ENCODE measurements around the gene EVA1C. TPM values are rescaled to one million over a fixed set of nuclear protein-coding genes. Genes with fewer than 3 reads are reported as not detected.

EVA1C gene
- total RNA-seq, 1 experiment from 2014 or later, result 0.98 TPM

- H3K18ac ChIP-seq (ENCODE audit: insufficient read length, low read depth, low read length), result no peak within 1 kb of the TSS
- peaks cover 9% of the 10 kb centered on the region for H3K23me2 ChIP-seq (ENCODE audit: insufficient read length, low read depth, low read length, poor library complexity, severe bottlenecking)
- no peak within 1 kb of the TSS for H2BK12ac ChIP-seq (ENCODE audit: insufficient read length, low read depth, low read length)
- H3K14ac ChIP-seq (ENCODE audit: insufficient read depth, low read length), result peak within 1 kb of the TSS; percentile 9; the same call in 1 of the 2 replicates
- TF ChIP-seq CTCF (conservative IDR thresholded peaks at IDR 0.05), result no peak
- no peak within 1 kb of the TSS for H2BK15ac ChIP-seq (ENCODE audit: low read depth, low read length)
- no peak within 1 kb of the TSS for H3K27ac ChIP-seq (ENCODE audit: insufficient read length, low read depth, low read length)
- H3K9me3 ChIP-seq (ENCODE audit: control insufficient read depth, low read depth, low read length), result no peaks in the 10 kb centered on the region
- Mint-ChIP-seq H3K4me1 (peaks cover 21 to 22% of the 10 kb centered on the region in 2 experiments), H3K27me3 (ENCODE audit: low read depth) (peaks cover 50% of the 10 kb centered on the region), H3K36me3 (ENCODE audit: insufficient read depth in 1 of 3, low read depth in 3 of 3) (peaks cover 9 to 20% (median 18%) of the 10 kb centered on the region in 3 experiments), H3K4me3 (peak within 1 kb of the TSS; percentile 89 to 93), H3K9me3 (peaks cover 24% of the 10 kb centered on the region in 2 experiments), H3K27ac (peak within 1 kb of the TSS in 1 of 3 experiments; percentile 77; a peak in 1 of 7 replicates)
- no peaks in the 10 kb centered on the region for H3K27me3 ChIP-seq (ENCODE audit: insufficient read depth, low read length)
- no peaks in the 10 kb centered on the region for H4K20me1 ChIP-seq (ENCODE audit: control insufficient read depth, insufficient read depth, insufficient read length)
- H3K23ac ChIP-seq (ENCODE audit: insufficient read length, low read depth, low read length), result no peak within 1 kb of the TSS
- no peak within 1 kb of the TSS for H3T11ph ChIP-seq (ENCODE audit: low read length)
- H3K79me2 ChIP-seq (ENCODE audit: insufficient read depth, low read length), result peaks cover 32% of the 10 kb centered on the region
- peaks cover 8% of the 10 kb centered on the region for H3K79me1 ChIP-seq (ENCODE audit: insufficient read depth, low read depth, low read length, poor library complexity, severe bottlenecking)
- H3K56ac ChIP-seq (ENCODE audit: insufficient read length, low read depth, low read length), result no peak within 1 kb of the TSS
- no peak within 1 kb of the TSS for H2AK5ac ChIP-seq (ENCODE audit: insufficient read length, low read length)
- WGBS (ENCODE audit: extremely low coverage, insufficient read length, low lambda C conversion rate), result no CpG with 5 or more reads among the region's 59 CpGs
- no peak within 1 kb of the TSS for H2BK5ac ChIP-seq (ENCODE audit: insufficient read length, low read length)
- H3K4ac ChIP-seq (ENCODE audit: low read depth, low read length), result no peak within 1 kb of the TSS
- no peak within 1 kb of the TSS for H4K5ac ChIP-seq (ENCODE audit: insufficient read length, low read depth, low read length)
- no peak within 1 kb of the TSS for H2BK120ac ChIP-seq (ENCODE audit: low read depth, low read length, poor library complexity, severe bottlenecking)
- no peaks in the 10 kb centered on the region; the same call in 1 of the 2 replicates for H3K4me1 ChIP-seq (ENCODE audit: insufficient read depth, low read length)
- H4K8ac ChIP-seq (replicated peaks; ENCODE audit: insufficient read length, low read depth, low read length), result no peak within 1 kb of the TSS
- no peak within 1 kb of the TSS for H4K91ac ChIP-seq (ENCODE audit: insufficient read length, low read depth, low read length)
- no peak within 1 kb of the TSS for H2BK20ac ChIP-seq (ENCODE audit: low read depth, low read length, poor library complexity, severe bottlenecking)
- H3K4me2 ChIP-seq (ENCODE audit: insufficient read depth, insufficient read length, low read length), result peak within 1 kb of the TSS; percentile 99
- peak within 1 kb of the TSS; percentile 71 for H3K9ac ChIP-seq (ENCODE audit: extremely low read depth, insufficient read length, low read length)
- peak; percentile 93 for DNase-seq
- no peak within 1 kb of the TSS for H2AFZ ChIP-seq (ENCODE audit: low read length)
These were observed 19.4 kb upstream of the EVA1C start, which contains the start of gene URB1 for GRCh38 chr21:32392880-32393676. Gene URB1 (minus strand): TSS chr21:32393012. CDS start chr21:32392910, 102 bp downstream.
